DND-41 (cell line): ENCODE measurements around the gene PIKFYVE.

Experiments
- ATAC-seq: fragments of 200-7000 bp; cut with Tn5 transposase; 3 replicates; pipeline ENCODE4 v1.9.1; 2021; ENCODE audit warnings: low read depth; ENCODE audit not compliant: insufficient read depth
- DNase-seq: peaks from one replicate; pipeline ENCODE4 v3.0.0-alpha.2; 2020
- H2AFZ ChIP-seq: 2 replicates; pipeline ENCODE4 v1.6.0; 2012; ENCODE audit warnings: low read depth, low read length
- H3K27ac ChIP-seq: 2 replicates; pipeline ENCODE4 v1.5.1; 2012; ENCODE audit warnings: low read length, inconsistent platforms
- H3K27me3 ChIP-seq: fragments of 200-600 bp; sonication (generic); 2 replicates; pipeline ENCODE4 v1.6.0; 2012; ENCODE audit warnings: low read length, mild to moderate bottlenecking, inconsistent platforms; ENCODE audit not compliant: insufficient read depth, poor library complexity
- H3K36me3 ChIP-seq: 2 replicates; pipeline ENCODE4 v1.5.1; 2012; ENCODE audit warnings: low read length, inconsistent platforms; ENCODE audit not compliant: insufficient read depth
- H3K4me1 ChIP-seq: 2 replicates; pipeline ENCODE4 v1.5.1; 2012; ENCODE audit warnings: mild to moderate bottlenecking, low read length; ENCODE audit not compliant: insufficient read depth
- H3K4me2 ChIP-seq: 2 replicates; pipeline ENCODE4 v1.6.0; 2012; ENCODE audit warnings: mild to moderate bottlenecking, moderate library complexity, low read length, inconsistent platforms; ENCODE audit not compliant: insufficient read depth
- H3K4me3 ChIP-seq, 2 experiments: fragments of 200-600 bp in 1 of 2; shearing (Covaris generic) in 1 of 2; 2 replicates each; pipeline ENCODE4 v1.5.1; 2012 to 2016; ENCODE audit warnings: inconsistent platforms in 2 of 2, low read length in 2 of 2, mild to moderate bottlenecking in 2 of 2, low read depth in 1 of 2, moderate library complexity in 1 of 2
- H3K79me2 ChIP-seq: 2 replicates; pipeline ENCODE4 v1.6.0; 2012; ENCODE audit warnings: low read length, inconsistent platforms; ENCODE audit not compliant: insufficient read depth
- H3K9ac ChIP-seq: 2 replicates; pipeline ENCODE4 v1.6.0; 2012; ENCODE audit warnings: low read depth, mild to moderate bottlenecking, inconsistent platforms, low read length, moderate library complexity
- H3K9me3 ChIP-seq: 2 replicates; pipeline ENCODE4 v1.5.1; 2012; ENCODE audit warnings: low read length, moderate library complexity, mild to moderate bottlenecking, inconsistent platforms; ENCODE audit not compliant: insufficient read depth, severe bottlenecking
- H4K20me1 ChIP-seq: 2 replicates; pipeline ENCODE4 v1.6.0; 2012; ENCODE audit warnings: low read length; ENCODE audit not compliant: insufficient read depth
- EZH2 ChIP-seq: IDR thresholded peaks from 3 replicates; pipeline ENCODE4 v1.6.1; 2012; ENCODE audit warnings: borderline replicate concordance, low read depth, mild to moderate bottlenecking, moderate library complexity, low read length, inconsistent platforms; ENCODE audit not compliant: severe bottlenecking
- TF ChIP-seq, protein P1 (sequence below): IDR thresholded peaks from 2 replicates; pipeline ENCODE4 v1.5.1; 2012; ENCODE audit warnings: borderline replicate concordance, low read length, moderate library complexity, mild to moderate bottlenecking; ENCODE audit not compliant: poor library complexity, severe bottlenecking; ENCODE audit errors: extremely low read depth

Gene PIKFYVE

DNA sequence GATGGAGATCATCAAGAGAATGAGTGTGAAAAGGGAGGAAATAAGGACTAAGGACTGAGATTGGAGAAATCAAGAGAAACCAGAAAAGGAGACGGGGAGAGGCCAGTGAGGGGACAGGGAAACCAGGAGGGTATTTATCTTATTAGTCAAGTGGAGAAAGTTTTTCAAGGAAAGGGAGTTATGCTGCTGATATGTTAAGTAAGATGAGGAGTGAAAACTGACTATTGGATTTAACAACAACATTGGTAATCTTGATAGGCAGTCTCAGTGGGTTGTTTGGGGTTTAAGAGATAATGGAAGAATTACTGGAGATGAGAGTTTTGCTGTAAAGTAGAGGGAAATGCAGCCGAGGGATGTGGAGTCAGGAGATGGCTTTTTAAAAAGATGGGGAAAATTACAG lies 30.6 kb downstream of the PIKFYVE start:
- no peak overlapping the region for H3K9ac ChIP-seq
- H3K4me1 ChIP-seq = no peaks in the 10 kb centered on the region
- H3K79me2 ChIP-seq = peaks cover 56% of the 10 kb centered on the region
- H3K4me2 ChIP-seq = no peak overlapping the region
- DNase-seq (no peak), ATAC-seq (no peak)
- peaks cover 91% of the 10 kb centered on the region for H3K36me3 ChIP-seq
- H3K27ac ChIP-seq = no peak overlapping the region
- TF ChIP-seq, protein P1, sequence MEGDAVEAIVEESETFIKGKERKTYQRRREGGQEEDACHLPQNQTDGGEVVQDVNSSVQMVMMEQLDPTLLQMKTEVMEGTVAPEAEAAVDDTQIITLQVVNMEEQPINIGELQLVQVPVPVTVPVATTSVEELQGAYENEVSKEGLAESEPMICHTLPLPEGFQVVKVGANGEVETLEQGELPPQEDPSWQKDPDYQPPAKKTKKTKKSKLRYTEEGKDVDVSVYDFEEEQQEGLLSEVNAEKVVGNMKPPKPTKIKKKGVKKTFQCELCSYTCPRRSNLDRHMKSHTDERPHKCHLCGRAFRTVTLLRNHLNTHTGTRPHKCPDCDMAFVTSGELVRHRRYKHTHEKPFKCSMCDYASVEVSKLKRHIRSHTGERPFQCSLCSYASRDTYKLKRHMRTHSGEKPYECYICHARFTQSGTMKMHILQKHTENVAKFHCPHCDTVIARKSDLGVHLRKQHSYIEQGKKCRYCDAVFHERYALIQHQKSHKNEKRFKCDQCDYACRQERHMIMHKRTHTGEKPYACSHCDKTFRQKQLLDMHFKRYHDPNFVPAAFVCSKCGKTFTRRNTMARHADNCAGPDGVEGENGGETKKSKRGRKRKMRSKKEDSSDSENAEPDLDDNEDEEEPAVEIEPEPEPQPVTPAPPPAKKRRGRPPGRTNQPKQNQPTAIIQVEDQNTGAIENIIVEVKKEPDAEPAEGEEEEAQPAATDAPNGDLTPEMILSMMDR = no peak
- TF ChIP-seq EZH2 = no peak
- H3K4me3 ChIP-seq = no peak overlapping the region
- H3K27me3 ChIP-seq = no peaks in the 10 kb centered on the region
- no peaks in the 10 kb centered on the region for H3K9me3 ChIP-seq
- peaks cover 11% of the 10 kb centered on the region; the same call in 1 of the 2 replicates for H4K20me1 ChIP-seq
- no peak overlapping the region for H2AFZ ChIP-seq

DNA sequence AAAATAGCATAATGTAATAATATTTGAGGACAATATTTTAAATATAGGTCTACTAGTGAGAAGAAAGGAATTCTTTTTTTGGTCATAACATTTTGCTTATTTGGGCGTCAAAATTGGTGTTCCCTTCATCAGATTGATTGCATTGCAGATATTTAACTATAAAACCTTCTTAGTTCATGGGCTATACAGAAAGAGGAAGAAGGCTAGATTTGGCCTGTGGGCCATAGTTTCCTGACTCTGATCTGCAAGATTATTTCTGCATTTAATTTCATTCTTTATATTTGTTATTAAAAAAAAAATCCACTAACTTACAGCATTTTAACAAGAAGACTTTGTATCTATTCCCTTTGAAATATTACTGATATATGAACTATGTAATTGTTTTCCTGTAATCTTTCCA lies 31.9 kb downstream of the PIKFYVE start:
- H3K9me3 ChIP-seq = no peaks in the 10 kb centered on the region
- no peak for TF ChIP-seq EZH2
- TF ChIP-seq, protein P1 = no peak
- ATAC-seq (no peak), DNase-seq (no peak)
- H3K36me3 ChIP-seq = peaks cover 93% of the 10 kb centered on the region
- no peak overlapping the region for H3K4me3 ChIP-seq
- peaks cover 42% of the 10 kb centered on the region for H3K79me2 ChIP-seq
- H3K4me1 ChIP-seq = no peaks in the 10 kb centered on the region
- no peak overlapping the region for H3K9ac ChIP-seq
- no peak overlapping the region for H3K27ac ChIP-seq
- H2AFZ ChIP-seq = no peak overlapping the region
- peaks cover 11% of the 10 kb centered on the region; the same call in 1 of the 2 replicates for H4K20me1 ChIP-seq
- H3K27me3 ChIP-seq = no peaks in the 10 kb centered on the region
- H3K4me2 ChIP-seq = no peak overlapping the region

DNA sequence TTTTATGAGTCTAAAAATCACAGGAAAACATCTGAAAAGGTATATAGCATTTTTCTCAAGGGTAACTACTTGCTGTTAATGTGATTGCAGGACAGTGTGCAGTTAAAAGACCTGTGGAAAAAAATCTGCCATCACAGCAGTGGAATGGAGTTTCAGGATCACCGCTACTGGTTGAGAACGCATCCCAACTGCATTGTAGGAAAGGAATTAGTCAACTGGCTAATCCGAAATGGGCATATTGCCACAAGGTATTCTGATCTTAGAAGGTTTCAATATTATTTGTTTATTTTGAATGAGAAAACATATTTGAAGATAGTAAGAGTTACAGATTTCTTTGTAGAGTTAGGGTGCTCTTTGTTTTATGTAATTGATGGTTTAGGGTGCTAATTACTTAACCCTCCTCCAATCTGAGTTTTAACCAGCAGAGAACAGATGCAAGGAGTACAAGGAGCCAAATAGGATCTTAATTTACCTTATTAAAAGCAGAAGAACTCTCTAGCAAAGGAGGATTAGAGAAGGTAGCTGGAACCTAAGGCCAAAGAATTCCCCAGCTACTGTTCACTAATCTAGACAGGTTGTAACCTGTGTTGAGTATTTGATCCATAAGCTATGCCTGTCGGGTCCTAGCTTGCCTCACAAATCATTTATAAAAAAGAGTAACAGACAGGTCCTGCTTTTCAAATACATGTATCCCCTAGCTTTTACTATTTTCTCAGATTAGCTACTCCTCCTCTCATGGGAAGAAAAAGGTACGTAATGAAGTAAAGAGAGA lies 35.0 kb downstream of the PIKFYVE start:
- peaks cover 92% of the 10 kb centered on the region for H3K36me3 ChIP-seq

More for the DNA sequence above, 35.0 kb downstream of the PIKFYVE start:
- TF ChIP-seq, protein P1 = no peak
- no peak for TF ChIP-seq EZH2
- no peak overlapping the region for H3K9ac ChIP-seq
- H3K27ac ChIP-seq = no peak overlapping the region
- H3K27me3 ChIP-seq = no peaks in the 10 kb centered on the region
- no peak overlapping the region for H3K4me2 ChIP-seq
- H3K79me2 ChIP-seq = peaks cover 11% of the 10 kb centered on the region
- DNase-seq = no peak
- H3K9me3 ChIP-seq = no peaks in the 10 kb centered on the region
- no peak overlapping the region for H3K4me3 ChIP-seq
- no peaks in the 10 kb centered on the region for H3K4me1 ChIP-seq
- H2AFZ ChIP-seq = no peak overlapping the region
- H4K20me1 ChIP-seq = peaks cover 7% of the 10 kb centered on the region; the same call in 1 of the 2 replicates
- no peak for ATAC-seq
